K562 (cell line): ENCODE measurements around the gene TCEAL1. TPM values are rescaled to one million over a fixed set of nuclear protein-coding genes. Genes with fewer than 3 reads are reported as not detected.
A peak's percentile ranks its signal among the peaks of the same experiment; 100 is the strongest.

ENCODE experiments used
- ATAC-seq: fragments of 200-7000 bp; cut with Tn5 transposase; 3 replicates; pipeline ENCODE4 v1.9.1; 2020; ENCODE audit warnings: moderate library complexity
- BruUV-seq: library from RNA; stranded (reverse); fragments of 400-500 nt; replicated peaks from 2 replicates; lab custom pipeline; 2021; lab: Mats Ljungman, UMichigan
- CTCF ChIA-PET: fragments of 300-600 bp; formaldehyde crosslinking; extraction: SDS; loops from one replicate; lab custom pipeline; 2021; ENCODE audit warnings: low intra/inter-chr PET ratio; lab: Yijun Ruan, JAX
- POLR2A ChIA-PET: fragments of 300-600, 350-650 bp; sonication (Branson Sonifier 250); formaldehyde crosslinking; extraction: SDS; loops from one replicate; lab custom pipeline; 2021; ENCODE audit warnings: antibody characterized with exemption, inconsistent platforms; lab: Yijun Ruan, JAX
- DNase-seq, 4 experiments: peaks; one replicate each; pipeline versions ENCODE4 v3.0.0 to v3.0.0-alpha.2; 2011 to 2018; ENCODE audit warnings: low spot score in 3 of 4, mixed read lengths in 3 of 4; ENCODE audit errors: extremely low read depth in 1 of 4
- FAIRE-seq: peaks from 2 replicates; lab custom pipeline; 2011; peaks lifted over from hg19 to GRCh38; lab: Jason Lieb, UNC
- H2AFZ ChIP-seq: 2 replicates; pipeline ENCODE4 v1.6.0; 2011; ENCODE audit warnings: low read depth, low read length, control low read depth, inconsistent platforms
- H3K27ac ChIP-seq: fragments of 200-600 bp; 3 replicates; pipeline ENCODE4 v1.8.0; 2011; ENCODE audit warnings: low read depth, mild to moderate bottlenecking, control low read depth, inconsistent platforms, low read length, moderate library complexity, mixed read lengths; ENCODE audit errors: extremely low read depth
- H3K27me3 ChIP-seq, 2 experiments: fragments of 300-600 bp in 1 of 2; 2 replicates in 1 of 2; 3 replicates in 1 of 2; pipeline versions ENCODE4 v1.6.0 to v1.8.0; 2011; ENCODE audit warnings: inconsistent platforms in 2 of 2, low read length in 2 of 2, mild to moderate bottlenecking in 1 of 2, mixed read lengths in 1 of 2, moderate library complexity in 1 of 2; ENCODE audit not compliant: control insufficient read depth in 2 of 2, insufficient read depth in 2 of 2
- H3K36me3 ChIP-seq: fragments of 300-600 bp; 3 replicates; pipeline ENCODE4 v1.8.0; 2011; ENCODE audit warnings: mild to moderate bottlenecking, low read length, inconsistent platforms; ENCODE audit not compliant: control insufficient read depth, insufficient read depth
- H3K4me1 ChIP-seq, 2 experiments: fragments of 200-600 bp in 1 of 2; replicated peaks in 1 of 2; 2 replicates in 1 of 2; 3 replicates in 1 of 2; pipeline versions ENCODE4 v1.5.1 to v1.8.0; 2011; ENCODE audit warnings: inconsistent platforms in 2 of 2, low read length in 2 of 2, mild to moderate bottlenecking in 1 of 2, mixed read lengths in 1 of 2, moderate library complexity in 1 of 2; ENCODE audit not compliant: control insufficient read depth in 2 of 2, insufficient read depth in 2 of 2
- H3K4me2 ChIP-seq: 2 replicates; pipeline ENCODE4 v1.6.1; 2011; ENCODE audit warnings: low read length, control low read depth, inconsistent platforms, mixed read lengths; ENCODE audit not compliant: insufficient read depth
- H3K4me3 ChIP-seq: fragments of 200-600 bp; sonication (generic), shearing (Covaris generic); 2 replicates; pipeline ENCODE4 v1.5.1; 2016; ENCODE audit warnings: control low read depth, inconsistent platforms
- H3K79me2 ChIP-seq: fragments of 200-600 bp; 3 replicates; pipeline ENCODE4 v1.8.0; 2011; ENCODE audit warnings: low read length, inconsistent platforms; ENCODE audit not compliant: control insufficient read depth, insufficient read depth
- H3K9ac ChIP-seq, 2 experiments: 2 replicates each; pipeline versions ENCODE4 v1.6.0 to v1.6.1; 2011; ENCODE audit warnings: low read depth in 2 of 2, low read length in 2 of 2, control low read depth in 1 of 2, inconsistent platforms in 1 of 2, mild to moderate bottlenecking in 1 of 2, mixed read lengths in 1 of 2; ENCODE audit not compliant: insufficient read depth in 1 of 2
- H3K9me1 ChIP-seq: one replicate; pipeline ENCODE4 v1.6.0; 2011; ENCODE audit warnings: inconsistent platforms, mild to moderate bottlenecking, low read length, moderate library complexity; ENCODE audit not compliant: control insufficient read depth, insufficient read depth
- H3K9me3 ChIP-seq: replicated peaks from 2 replicates; pipeline ENCODE4 v1.5.1; 2011; ENCODE audit warnings: low read depth, low read length, inconsistent platforms; ENCODE audit not compliant: control insufficient read depth, insufficient read depth
- H4K20me1 ChIP-seq: replicated peaks from 2 replicates; pipeline ENCODE4 v1.6.1; 2011; ENCODE audit warnings: low read length, inconsistent platforms, mixed read lengths; ENCODE audit not compliant: control insufficient read depth, insufficient read depth
- HBP1 ChIP-seq: fragments of 450-650 bp; formaldehyde crosslinking; IDR thresholded peaks from 2 replicates; pipeline ENCODE4 v1.4.0; 2022; ENCODE audit warnings: missing genetic modification characterization
- NFIC ChIP-seq: fragments of 450-650 bp; IDR thresholded peaks from 2 replicates; pipeline ENCODE4 v1.6.1; 2017; ENCODE audit warnings: mild to moderate bottlenecking, inconsistent platforms
- WGBS: fragments of 100-300 bp; shearing (Covaris generic); methylation state at CpG from one replicate; pipeline ENCODE4 v1.1.6; 2016; ENCODE audit warnings: low coverage, mixed read lengths; ENCODE audit not compliant: insufficient coverage; ENCODE audit errors: missing lambda C conversion rate; 5-methylcytosine and 5-hydroxymethylcytosine counted together
- in situ Hi-C: fragments of 300-500 bp; cut with MboI; formaldehyde crosslinking; loops from 4 replicates; pipeline ENCODE4 v1.15.0; 2018; ENCODE audit warnings: inconsistent platforms, mixed read lengths
- intact Hi-C: fragments of 100-400 bp; cut with micrococcal nuclease; formaldehyde crosslinking; loops from 2 replicates; pipeline ENCODE4 v1.14.2; 2022
- polyA plus RNA-seq, 8 experiments: library from polyadenylated mRNA; depleted of rRNA in 4 of 8; stranded (reverse) in 5 of 8; unstranded in 3 of 8; fragments of >200 nt; fragmentation: Nextera tagmentation in 2 of 8; fragmentation: Illumina TruSeq in 1 of 8; extraction: Ambion mirVana in 2 of 8; extraction: Trizol in 1 of 8; gene quantifications; 2 replicates each; pipeline versions ENCODE4 v1.2.1 to v1.2.3, GENCODE V29; 2011 to 2014; ENCODE audit warnings: inconsistent platforms in 1 of 8, missing spikeins in 1 of 8
- total RNA-seq, 7 experiments: library from RNA; depleted of rRNA in 6 of 7; stranded (reverse); fragments of >200 nt in 6 of 7; fragmentation: Illumina TruSeq in 2 of 7; extraction: Trizol in 2 of 7; gene quantifications; 2 replicates each; pipeline versions ENCODE4 v1.2.1 to v1.2.3, GENCODE V29; 2011 to 2021; ENCODE audit warnings: low replicate concordance in 1 of 7

Gene TCEAL1
- total and polyA plus RNA-seq, 9 of the 15 experiments (the other 6 are each of a cell fraction or from before 2014, with no cell fraction given) = 2.1 to 5.3 (median 4.0) TPM

DNA sequence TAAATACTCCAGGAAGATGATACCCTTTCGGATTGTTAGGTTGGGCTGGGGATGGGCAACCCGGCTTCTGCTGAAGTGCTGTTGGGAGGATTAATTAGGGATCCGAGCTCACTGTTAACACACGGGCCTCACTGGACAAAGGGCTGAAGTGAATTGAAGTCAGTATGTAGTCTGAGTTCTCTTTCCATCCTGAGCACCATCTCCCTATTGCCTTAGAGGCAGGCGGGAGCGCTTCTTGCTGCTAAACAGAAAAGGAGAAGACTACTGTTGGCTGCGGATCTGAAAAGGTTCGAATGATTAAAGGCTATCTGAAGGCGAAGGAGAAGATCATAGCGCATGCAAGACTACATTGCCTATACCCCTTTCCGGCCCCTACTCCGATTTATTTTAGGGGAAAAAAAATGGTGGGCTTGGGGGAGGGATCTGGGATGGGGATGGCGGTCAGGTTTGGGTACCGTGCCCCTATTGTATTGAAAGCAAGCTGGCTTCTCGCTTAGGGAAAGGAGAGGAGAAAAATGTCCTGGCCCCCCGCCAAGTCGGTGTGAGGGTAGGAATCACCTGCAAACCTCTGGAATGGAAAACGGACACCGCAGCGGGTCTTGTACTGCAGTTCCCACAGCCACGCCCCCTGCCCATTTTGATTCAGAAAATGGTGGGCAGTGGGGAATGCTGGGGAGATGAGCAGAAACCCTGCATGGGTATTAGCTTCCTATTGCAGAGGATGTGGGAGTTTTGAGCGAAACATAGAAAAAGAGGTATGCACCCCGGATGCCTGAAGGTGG is 35.4 kb downstream of the TCEAL1 start:
- POLR2A ChIA-PET = interaction anchor here (0.6 to 0.8 kb wide), 2 partner anchors 11 to 16 kb away, joined by 3 read pairs; no protein-coding TSS in a partner anchor
- Histone ChIP-seq H3K79me2 (no peaks in the 10 kb centered on the region), H3K4me2 (no peak overlapping the region), H3K4me3 (no peak overlapping the region), H3K9me3 (no peaks in the 10 kb centered on the region), H4K20me1 (no peaks in the 10 kb centered on the region), H2AFZ (no peak overlapping the region), H3K9me1 (no peaks in the 10 kb centered on the region), H3K9ac (no peak overlapping the region), H3K27me3 (peaks cover 7 to 12% of the 10 kb centered on the region in 2 experiments; a peak in 4 of 5 replicates), H3K27ac (no peak overlapping the region), H3K36me3 (no peaks in the 10 kb centered on the region), H3K4me1 (no peaks in the 10 kb centered on the region; a peak in 1 of 5 replicates)
- no peak for FAIRE-seq
- DNase-seq = no peak
- intact Hi-C loops (no loop called here), in situ Hi-C loops (no loop called here)
- CTCF ChIA-PET = no interaction called here
- BruUV-seq = no TSS peak
- TF ChIP-seq HBP1 (CRISPR knock-in tag) = no peak
- peak; percentile 30; the same call in 1 of the 2 replicates for TF ChIP-seq NFIC
- WGBS = 5% methylated on average over 15 of the region's 23 CpGs
- ATAC-seq = no peak
